ENCODE data around the gene ITPKB.

ITPKB gene

GRCh38 chr1:226644541-226645176 is 94.4 kb downstream of the ITPKB start:
- TF ChIP-seq CTCF (conservative IDR thresholded peaks at IDR 0.05): no peak

GRCh38 chr1:226643611-226644540 is 95.2 kb downstream of the ITPKB start:
- H3K27ac ChIP-seq: no peak overlapping the region
- no peak for TF ChIP-seq CTCF (conservative IDR thresholded peaks at IDR 0.05)

More at GRCh38 chr1:226644541-226645176, 94.4 kb downstream of the ITPKB start:
- no peak overlapping the region for H3K27ac ChIP-seq

GRCh38 chr1:226643177-226643576 is 95.9 kb downstream of the ITPKB start:
- TF ChIP-seq CTCF (conservative IDR thresholded peaks at IDR 0.05): no peak
- no peak overlapping the region for H3K27ac ChIP-seq

- no peak overlapping the region for H3K27ac ChIP-seq
- TF ChIP-seq CTCF (conservative IDR thresholded peaks at IDR 0.05): no peak
Measured at GRCh38 chr1:226642421-226642820, 96.7 kb downstream of the ITPKB start.

GRCh38 chr1:226641671-226642231 is 97.3 kb downstream of the ITPKB start:
- no peak overlapping the region for H3K27ac ChIP-seq
- TF ChIP-seq CTCF (conservative IDR thresholded peaks at IDR 0.05): no peak

GRCh38 chr1:226640321-226641136 is 98.6 kb downstream of the ITPKB start:
- no peak for TF ChIP-seq CTCF (conservative IDR thresholded peaks at IDR 0.05)
- H3K27ac ChIP-seq: no peak overlapping the region
